GM03348 (cell line): ENCODE results near the gene RPS26.
"Not testable (repeated sequence)": the region's sequence is repeated elsewhere in the genome, so short reads cannot be mapped to it uniquely, and the experiment has no call there.

ENCODE experiments used
- DNase-seq: peaks from one replicate; pipeline ENCODE4 v3.0.0; 2012; ENCODE audit warnings: low spot score

The RPS26 gene

DNA sequence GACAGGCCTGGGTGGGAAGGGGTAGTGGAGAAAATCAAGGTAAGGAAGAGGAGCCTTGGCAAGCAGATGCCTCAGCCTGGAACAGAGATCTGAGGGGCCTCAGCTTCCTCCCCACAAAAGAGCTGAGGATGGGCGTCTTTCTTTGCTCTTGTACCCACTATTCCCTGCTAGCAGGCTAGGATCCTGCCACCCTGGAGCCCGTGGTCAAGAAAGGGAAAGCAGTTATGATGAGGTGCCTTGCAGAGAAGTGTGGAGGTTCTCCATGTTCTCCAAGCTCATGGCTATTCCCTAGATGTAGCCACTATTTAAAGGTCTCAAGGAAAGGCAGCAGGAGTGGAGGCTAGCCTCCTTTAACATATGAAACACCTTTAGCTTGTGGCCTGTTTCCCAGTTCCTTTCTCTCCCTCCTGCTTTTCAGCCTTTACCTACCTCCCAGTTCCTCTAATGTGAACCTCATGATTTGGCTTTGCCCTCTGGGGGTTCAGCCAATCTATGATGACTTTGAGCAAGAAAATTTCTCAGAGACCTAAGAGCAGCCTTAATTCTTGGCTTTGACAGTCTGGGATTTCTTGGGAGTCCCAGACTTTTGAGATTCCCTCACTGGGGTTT is 19.7 kb upstream of the RPS26 start:
- DNase-seq, result no peak

DNA sequence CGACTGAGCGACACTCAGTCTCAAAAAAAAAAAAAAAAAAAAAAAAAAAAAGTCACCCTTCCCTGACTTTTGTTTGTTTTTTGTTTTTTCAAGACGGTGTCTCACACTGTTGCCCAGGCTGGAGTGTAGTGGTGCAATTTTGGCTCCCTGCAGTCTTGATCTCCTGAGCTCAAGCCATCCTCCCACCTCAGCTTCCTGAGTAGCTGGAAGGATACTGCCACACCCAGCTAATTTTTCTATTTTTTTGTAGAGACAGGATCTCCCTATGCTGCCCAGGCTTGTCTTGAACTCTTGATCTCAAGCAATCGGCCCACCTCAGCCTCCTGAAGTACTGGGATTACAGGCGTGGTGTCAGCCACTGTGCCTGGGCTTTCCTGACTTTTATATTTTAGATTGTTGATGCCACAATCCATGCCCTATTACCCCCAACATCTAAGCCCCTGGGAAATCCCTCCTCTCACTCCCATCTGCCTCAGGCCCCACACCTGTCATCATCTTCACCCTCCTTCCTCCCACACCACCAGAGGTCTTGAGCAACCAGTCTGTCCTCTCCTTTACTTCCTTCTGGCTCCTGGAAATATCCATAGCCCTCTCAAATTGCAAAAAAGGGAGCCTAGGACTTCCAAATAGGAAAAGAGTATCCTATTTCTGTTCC is 13.1 kb upstream of the RPS26 start:
- peak; percentile 17 for DNase-seq

DNA sequence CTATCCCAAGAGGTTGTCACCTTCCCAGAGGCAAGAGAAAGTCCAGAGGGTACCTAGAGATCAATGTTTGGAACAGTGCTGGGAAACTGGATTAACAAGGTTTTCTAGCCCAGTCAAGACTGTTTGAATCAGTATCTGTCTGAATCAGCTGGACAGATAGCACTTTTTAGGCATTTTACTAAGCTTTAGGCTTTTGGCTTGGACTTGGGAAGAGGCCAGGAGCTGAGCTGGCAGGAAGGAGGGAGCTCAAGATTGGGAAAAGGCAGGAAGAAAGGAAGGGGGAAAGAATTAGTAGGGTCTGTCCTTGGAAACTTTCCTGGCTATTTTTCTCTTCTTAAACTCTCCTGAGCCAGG is 12.6 kb upstream of the RPS26 start:
- DNase-seq, result peak; percentile 50

DNA sequence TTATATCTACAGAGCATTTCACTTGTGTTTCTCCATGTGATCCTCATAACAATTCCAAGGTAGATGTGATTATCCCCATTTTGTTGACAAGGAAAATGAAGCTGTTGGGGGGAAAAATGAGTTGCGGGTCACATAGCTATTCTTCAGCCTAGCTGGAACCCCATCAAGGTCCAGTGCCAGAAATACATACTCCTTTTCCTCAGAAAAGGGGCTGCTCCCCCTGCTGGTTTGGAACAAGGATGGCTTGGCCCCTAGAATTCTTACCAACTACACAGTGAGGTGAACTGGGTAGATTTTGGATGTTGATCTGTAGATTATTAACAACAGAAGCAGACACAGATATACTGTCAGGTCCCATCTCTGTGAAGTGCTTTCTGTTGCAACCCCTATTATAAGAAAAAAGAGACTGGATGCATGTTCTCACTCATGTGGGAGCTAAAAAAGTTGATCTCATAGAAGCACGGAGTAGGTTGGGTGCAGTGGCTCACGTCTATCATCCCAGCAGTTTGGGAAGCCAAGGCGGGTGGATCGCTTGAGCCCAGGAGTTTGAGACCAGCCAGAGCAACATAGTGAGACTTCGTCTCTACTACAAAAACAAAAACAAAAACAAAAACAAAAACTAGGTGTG is 11.9 kb upstream of the RPS26 start:
- DNase-seq, result peak; percentile 74

DNA sequence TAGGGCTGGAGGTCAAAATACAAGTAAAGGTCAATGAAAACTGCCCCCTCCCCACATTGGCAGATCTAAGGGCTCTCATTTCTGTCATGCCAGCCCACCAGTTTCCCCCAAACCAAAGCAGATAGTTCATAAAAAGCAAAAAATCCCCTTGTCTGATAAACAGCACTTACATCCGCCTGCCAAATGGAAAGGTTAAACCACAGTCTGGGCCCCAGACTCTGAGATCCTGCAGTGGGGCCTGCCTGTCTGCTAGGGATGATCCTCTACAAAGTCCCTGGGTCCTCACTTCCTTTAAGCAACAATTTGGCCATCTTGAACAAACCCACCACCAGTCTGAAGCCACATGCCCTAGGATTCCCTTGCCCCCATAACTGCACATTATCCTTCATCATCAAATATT is 9.7 kb upstream of the RPS26 start:
- DNase-seq, result no peak

DNA sequence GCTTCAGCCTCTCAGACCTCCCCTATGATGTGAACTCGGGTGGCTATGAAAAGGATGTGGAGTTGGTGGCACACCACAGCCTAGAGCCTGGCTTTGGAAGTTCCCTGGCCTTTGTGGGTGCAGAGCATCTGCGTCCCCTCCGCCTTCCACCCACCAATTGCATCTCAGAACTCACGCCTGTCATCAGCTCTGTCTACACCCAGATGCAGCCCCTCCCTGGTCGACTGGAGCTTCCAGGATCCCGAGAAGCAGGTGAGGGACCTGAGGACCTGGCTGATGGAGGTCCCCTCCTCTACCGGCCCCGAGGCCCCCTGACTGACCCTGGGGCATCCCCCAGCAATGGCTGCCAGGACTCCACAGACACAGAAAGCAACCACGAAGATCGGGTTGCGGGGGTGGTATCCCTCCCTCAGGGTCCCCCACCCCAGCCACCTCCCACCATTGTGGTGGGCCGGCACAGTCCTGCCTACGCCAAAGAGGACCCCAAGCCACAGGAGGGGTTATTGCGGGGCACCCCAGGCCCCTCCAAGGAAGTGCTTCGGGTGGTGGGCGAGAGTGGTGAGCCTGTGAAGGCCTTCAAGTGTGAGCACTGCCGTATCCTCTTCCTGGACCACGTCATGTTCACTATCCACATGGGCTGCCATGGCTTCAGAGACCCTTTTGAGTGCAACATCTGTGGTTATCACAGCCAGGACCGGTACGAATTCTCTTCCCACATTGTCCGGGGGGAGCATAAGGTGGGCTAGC is 7.0 kb upstream of the RPS26 start:
- DNase-seq, result no peak

DNA sequence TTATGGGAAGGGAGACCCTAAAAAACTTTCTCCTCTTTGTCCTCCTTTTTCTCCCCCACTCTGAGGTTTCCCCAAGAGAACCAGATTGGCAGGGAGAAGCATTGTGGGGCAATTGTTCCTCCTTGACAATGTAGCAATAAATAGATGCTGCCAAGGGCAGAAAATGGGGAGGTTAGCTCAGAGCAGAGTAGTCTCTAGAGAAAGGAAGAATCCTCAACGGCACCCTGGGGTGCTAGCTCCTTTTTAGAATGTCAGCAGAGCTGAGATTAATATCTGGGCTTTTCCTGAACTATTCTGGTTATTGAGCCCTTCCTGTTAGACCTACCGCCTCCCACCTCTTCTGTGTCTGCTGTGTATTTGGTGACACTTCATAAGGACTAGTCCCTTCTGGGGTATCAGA is 4.6 kb upstream of the RPS26 start:
- no peak for DNase-seq

DNA sequence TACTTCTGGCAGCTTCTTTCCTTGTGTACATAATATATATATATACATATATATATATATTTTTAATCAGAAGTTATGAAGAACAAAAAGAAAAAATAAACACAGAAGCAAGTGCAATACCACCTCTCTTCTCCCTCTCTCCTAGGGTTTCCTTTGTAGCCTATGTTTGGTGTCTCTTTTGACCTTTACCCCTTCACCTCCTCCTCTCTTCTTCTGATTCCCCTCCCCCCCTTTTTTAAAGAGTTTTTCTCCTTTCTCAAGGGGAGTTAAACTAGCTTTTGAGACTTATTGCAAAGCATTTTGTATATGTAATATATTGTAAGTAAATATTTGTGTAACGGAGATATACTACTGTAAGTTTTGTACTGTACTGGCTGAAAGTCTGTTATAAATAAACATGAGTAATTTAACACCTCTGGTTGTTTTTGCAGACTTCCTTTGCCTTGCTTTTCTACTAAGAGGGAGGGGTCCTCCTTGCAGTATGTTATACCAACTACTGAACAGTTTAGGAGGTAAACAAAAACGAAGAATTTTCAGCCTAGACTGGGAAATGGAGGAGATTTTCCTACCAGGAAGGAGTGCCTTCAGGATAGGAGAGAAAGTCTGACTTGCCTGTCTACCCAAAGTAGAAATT is 3.6 kb upstream of the RPS26 start:
- DNase-seq, result no peak

DNA sequence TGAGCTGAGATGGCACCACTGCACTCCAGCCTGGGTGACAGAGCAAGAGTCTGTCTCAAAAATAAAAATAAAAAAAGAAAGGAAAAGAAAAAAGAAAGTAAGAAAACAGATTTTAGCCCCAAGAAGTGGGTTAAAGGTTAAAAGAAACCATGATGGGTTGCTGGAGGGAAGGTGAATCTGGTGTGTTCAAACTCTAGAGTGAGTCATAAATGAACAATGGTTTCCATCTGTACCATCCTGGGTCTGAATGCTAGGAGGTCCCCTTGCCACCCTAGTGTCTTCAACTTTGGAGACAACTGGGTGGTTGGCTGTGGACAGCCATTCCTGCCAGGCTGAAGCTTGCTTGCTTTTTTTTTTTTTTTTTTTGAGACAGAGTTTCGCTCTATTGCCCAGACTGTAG is 1.6 kb upstream of the RPS26 start:
- no peak for DNase-seq

DNA sequence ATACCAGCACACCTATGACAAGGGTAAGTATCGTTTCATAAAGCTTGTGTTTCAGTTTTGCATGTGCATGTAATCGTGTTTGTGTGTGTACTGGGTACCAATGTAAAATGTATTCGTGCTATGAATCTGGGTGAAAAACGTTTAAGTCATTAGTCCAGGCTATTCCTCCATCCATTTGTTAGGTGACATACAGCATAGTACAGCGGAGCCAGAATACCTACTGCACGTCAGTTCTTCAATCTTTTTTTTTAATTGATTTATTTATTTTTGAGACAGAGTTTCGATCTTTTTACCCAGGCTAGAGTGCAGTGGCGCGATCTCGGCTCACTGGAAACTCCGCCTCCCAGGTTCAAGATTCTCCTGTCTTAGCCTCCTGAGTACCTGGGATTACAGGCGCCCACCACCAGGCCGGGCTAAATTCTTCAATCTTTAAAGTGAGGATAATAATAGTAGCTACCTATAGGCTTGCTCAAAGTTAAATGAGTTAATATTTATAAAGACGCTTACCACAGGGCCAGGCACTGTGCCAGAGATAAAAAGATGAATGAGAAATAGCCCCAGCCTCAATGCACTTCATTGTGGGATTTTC is 661 bp upstream of the RPS26 start:
- DNase-seq, result no peak

DNA sequence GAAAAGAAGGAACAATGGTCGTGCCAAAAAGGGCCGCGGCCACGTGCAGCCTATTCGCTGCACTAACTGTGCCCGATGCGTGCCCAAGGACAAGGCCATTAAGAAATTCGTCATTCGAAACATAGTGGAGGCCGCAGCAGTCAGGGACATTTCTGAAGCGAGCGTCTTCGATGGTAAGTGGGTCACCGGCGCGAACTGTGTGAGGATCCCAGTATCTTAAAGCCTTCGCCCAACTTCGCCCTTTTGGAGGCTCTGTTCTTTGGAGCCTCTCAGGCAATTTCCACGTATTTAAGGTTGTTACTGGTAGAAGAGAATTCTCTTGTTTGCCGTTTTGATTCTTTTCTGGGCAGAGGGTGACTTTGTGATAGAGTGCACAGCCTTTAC is 704 bp downstream of the RPS26 start:
- DNase-seq, result not testable (repeated sequence)

DNA sequence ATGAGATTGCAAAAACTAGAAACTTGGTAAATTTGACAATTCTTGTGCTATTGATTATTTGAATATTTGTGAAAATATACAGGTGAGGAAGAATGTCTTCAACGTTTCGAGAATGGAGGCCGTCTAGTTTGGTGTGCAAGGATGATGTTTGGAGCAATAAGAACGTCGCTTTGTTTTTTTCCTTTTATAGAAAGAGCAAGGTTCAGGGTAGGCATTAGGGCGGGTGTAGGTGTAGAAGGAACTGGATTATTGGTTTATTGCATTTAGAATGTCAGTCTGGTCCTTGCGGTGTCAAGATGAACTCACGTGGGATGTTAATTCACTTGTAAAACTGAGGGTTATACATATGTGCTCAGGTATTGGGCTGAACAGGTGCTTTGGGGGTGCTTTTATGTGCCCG is 1.1 kb downstream of the RPS26 start:
- no peak for DNase-seq

DNA sequence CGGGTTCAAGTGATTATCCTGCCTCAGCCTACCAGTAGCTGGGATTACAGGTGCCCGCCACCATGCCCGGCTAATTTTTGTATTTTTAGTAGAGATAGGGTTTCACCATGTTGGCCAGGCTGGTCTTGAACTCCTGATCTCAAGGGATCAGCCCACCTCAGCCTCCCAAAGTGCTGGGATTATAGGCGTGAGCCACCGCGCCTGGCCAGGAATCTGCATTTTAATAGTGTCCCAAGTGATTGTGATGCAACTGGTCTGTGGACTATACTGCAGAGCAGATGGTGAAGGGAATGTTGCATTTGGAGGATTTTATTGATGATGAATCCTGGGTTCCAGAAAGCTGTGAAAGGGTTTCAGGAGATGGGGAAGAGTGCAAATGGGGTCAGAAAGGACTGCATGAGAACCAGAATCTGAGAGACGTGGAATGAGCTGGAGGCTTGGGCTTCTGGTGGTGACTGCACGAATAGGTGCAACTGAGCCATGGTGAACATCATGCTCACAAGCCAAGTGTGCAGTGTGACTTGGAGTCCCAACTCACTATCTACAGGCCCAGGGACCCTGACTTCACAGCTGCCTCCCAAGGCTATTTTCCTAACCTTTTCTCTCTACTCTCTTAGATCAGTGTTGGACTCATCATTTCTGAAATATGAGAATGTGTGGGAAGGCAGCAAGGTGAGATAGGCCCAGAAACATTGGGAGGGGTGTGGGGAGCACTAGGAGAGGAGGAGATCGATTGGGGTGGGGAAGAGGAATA is 4.5 kb downstream of the RPS26 start:
- DNase-seq, result no peak

DNA sequence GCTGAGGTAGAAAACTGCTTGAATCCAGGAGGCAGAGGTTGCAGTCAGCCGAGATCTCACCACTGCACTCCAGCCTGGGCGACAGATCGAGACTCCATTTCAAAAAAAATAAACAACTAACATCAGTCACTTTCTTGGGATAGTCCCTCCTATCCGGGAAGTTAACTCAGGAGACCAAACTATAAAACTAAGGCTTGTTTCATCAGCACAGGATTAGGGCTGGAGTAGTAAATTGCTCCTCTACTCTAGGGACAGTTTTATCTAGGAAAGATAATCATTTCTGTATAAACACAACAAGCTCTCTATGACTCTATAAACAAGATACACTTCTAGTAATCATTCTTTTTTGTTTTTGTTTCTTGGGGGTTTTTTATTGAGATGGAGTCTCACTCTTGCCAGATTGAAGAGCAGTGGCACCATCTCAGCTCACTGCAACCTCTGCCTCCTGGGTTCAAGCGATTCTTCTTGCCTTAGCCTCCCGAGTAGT is 11.7 kb downstream of the RPS26 start:
- DNase-seq, result no peak

DNA sequence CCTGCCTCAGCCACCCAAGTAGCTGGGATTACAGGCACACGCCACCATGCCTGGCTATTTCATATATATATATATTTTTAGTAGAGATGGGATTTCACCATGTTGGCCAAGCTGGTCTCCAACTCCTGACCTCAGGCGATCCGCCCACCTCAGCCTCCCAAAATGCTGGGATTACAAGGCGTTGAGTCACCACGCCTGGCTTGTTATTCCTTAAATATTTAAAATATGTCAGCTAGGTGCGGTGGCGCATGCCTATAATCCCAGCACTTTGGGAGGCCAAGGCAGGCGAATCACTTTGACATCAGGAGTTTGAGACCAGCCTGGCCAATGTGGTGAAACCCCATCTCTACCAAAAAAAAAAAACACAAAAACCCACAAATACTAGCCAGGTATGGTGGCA is 18.2 kb downstream of the RPS26 start:
- DNase-seq, result not testable (repeated sequence)

DNA sequence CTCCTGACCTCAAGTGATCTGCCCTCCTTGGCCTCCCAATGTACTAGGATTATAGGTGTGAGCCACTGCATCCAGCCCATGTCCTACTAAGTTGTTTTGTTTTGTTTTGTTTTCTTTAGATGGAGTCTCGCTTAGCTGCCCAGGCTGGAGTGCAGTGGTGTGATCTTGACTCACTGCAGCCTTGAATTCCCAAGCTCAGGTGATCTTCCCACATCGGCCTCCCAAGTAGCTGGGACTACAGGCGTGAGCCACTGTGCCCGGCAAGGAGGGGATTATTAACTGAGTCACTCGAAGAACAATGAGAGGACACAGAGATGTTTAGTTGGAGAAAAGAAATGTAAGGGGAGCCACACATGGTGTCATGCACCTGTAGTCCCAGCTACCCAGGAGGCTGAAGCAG is 20.3 kb downstream of the RPS26 start:
- no peak for DNase-seq

DNA sequence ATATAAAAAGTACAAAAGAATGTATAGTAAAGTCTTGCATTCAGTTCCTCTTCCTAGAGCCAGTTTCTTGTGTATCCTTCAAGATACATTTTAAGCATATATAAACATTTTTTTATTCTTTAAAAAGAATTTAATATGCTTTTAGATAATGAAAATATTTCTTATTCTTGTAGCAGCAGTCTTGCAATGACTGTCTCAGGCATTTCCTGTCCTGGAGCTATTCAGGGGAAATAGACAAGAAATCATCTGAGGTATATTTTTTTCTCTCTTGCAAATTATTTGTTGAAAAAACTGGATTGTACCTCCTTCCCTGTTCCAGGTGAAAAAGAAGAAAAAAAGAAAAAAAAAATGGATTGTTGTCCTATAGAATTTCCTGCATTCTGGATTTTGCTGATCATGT is 21.3 kb downstream of the RPS26 start:
- DNase-seq, result peak; percentile 44

DNA sequence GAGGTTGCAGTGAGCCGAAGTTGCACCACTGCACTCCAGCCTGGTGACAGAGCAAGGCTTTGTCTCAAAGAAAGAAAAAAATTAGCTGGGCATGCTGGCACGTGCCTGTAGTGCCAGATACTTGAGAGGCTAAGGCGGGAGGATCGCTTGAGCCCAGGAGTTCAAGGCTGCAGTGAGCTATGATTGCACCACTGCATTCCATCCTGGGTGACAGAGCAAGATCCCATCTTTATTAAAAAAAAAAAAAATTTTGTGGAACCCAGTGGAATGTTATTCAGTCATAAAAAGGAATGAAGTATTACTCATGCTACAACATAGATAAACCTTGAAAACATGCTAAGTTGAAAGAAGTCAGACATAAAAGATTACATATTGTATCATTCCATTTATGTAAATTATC is 29.9 kb downstream of the RPS26 start:
- no peak for DNase-seq

DNA sequence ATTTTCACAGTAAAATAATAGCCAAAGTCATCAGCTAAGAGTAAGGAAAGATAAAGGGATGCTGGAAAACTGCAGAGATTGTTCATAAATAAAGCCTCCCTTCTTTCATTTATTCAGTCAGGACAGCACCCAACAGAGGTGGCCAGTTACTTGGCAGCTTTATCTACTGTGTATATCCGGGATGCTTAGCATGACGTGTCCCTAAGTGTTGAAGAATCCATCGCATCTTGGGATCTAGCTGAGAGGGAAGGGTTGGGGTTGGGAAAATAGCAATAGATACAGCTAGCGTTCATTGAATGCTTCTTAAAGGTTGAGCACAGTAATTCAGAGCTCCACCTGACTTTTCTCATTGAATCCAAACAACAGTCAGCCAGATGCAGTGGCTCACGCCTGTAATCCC is 32.7 kb downstream of the RPS26 start:
- DNase-seq, result no peak

DNA sequence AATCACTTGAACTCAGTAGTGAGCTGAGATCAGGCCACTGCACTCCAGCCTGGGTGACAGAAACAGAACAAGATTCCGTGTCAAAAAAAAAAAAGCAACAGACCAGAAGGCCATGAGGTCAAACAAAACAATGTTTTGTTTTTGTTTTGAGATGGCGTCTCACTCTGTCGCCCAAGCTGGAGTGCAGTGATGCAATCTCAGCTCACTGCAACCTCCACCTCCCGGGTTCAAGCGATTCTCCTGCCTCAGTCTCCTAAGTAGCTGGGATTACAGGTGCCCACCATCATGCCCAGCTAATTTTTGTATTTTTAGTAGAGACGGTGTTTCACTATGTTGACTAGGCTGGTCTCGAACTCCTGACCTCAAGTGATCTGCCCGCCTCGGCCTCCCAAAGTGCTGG is 36.2 kb downstream of the RPS26 start:
- DNase-seq, result not testable (repeated sequence)

DNA sequence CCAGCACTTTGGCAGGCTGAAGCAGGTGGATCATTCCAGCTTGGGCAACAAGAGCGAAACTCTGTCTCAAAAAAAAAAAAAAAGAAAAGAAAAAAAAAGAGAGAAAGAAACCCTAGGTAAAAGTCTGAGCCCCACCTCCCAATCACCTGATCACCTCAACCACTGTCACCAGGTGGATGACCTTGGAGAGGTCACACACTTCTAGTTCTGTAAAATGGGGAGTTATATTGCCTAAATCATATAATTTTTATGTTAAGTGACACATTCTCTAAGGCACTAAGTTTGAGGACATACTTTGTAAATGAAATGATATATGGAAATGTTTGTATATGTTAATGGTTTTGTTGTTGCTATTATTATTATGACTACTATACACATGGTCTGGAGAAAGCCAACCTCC is 36.7 kb downstream of the RPS26 start:
- DNase-seq, result no peak
